ENCODE data around the gene WDR18. TPM values are rescaled to one million over a fixed set of nuclear protein-coding genes. Genes with fewer than 3 reads are reported as not detected.

Gene WDR18
- total RNA-seq, 2 experiments from 2014 or later: 51.5 to 53.0 TPM

DNA sequence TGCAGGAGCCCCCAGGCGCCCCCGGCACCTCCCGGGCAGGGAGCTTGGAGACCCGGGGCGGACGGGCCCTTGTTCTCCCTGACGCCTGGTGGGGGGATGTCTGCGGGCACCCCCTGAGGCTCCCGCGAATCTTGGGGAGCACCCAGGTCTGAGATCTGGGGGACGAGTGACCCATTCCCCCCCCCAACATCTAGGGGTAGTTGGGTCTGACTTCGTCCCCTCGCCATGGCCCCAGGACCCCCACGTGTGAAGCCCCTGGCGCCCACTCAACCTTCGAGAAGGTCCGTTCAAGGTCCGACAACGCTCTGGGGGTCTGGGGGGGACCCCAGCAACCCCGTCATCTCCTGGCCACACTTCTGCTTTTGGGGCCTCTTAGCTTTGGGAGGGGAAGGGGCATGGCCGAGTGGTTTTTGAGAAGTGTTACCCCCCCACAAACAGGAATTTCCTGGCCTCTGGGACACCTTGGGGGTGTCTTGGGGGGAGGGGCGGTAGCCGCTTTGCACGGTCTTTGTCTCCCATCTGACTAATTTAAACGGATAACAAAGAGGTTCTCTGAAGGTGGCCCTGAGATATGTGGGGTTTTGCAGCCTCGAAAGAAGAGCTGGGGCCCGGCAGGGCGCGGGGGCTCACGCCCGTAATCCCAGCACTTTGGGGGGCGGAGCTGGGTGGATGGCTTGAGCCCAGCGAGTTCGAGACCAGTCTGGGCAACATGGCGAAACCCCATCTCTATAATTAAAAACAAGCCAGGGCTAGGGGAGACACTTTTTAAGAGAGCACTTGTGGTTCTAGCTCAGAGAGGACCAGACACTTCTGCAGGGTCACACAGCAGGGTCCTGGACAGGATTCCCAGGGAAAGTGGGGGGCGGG, 42.9 kb downstream of the WDR18 start:
- ATAC-seq (peak; percentile 10), DNase-seq (peak; percentile 57)
- Mint-ChIP-seq H3K9me3 (ENCODE audit: insufficient read depth) (no peaks in the 10 kb centered on the region), H3K4me1 (ENCODE audit: low read depth) (peaks cover 25% of the 10 kb centered on the region), H3K27ac (peak overlapping the region; percentile 89), H3K27me3 (ENCODE audit: low read depth) (no peaks in the 10 kb centered on the region), H3K36me3 (ENCODE audit: low read depth) (peaks cover 32% of the 10 kb centered on the region), H3K4me3 (peak overlapping the region; percentile 98)
- ChIA-PET CTCF (interaction anchor here (0.9 to 2.1 kb wide), 10 partner anchors 10 to 217 kb away, joined by 3 to 8 read pairs (median 4); partner anchors contain the start of genes ABCA7 and ARHGAP45), POLR2A (interaction anchor here (0.7 to 3.9 kb wide), 14 partner anchors 10 to 243 kb away, joined by 3 to 33 read pairs (median 4); partner anchors contain the start of genes ABCA7, ARHGAP45, CIRBP and WDR18)

DNA sequence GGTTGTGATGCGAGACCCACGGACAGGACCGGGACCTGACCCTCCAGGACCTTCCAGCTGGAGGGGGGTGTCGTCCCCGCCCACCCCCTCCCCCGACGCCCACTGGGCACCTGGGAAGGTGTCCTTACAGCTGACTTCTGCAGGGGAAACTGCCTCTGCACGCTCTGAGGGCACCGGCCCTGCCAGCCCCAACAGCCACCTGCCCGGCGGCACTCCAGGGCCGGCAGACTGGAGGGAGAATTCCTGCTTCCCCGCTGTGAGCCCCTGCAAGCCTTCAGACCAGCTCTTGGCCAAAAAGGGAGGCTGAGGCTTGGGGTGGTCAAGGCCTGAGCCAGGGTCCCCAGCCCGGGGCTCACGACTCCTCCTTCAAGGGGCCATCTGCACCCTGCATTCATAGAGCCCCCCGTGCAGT, 43.5 kb downstream of the WDR18 start:
- peaks cover 28% of the 10 kb centered on the region for H3K4me1 Mint-ChIP-seq (ENCODE audit: low read depth)
- H3K9me3 Mint-ChIP-seq (ENCODE audit: insufficient read depth): no peaks in the 10 kb centered on the region
- peak overlapping the region; percentile 90 for H3K27ac Mint-ChIP-seq
- CTCF ChIA-PET: interaction anchor here (0.9 to 2.1 kb wide), 8 partner anchors 10 to 216 kb away, joined by 3 to 8 read pairs (median 4); partner anchors contain the start of gene ARHGAP45
- H3K36me3 Mint-ChIP-seq (ENCODE audit: low read depth): peaks cover 39% of the 10 kb centered on the region
- ATAC-seq (peak; percentile 24), DNase-seq (peak; percentile 50)
- H3K4me3 Mint-ChIP-seq: peak overlapping the region; percentile 98
- POLR2A ChIA-PET: interaction anchor here (0.5 to 3.9 kb wide), 15 partner anchors 9 to 242 kb away, joined by 3 to 33 read pairs (median 3); partner anchors contain the start of genes ARHGAP45, CIRBP and WDR18
- H3K27me3 Mint-ChIP-seq (ENCODE audit: low read depth): no peaks in the 10 kb centered on the region

DNA sequence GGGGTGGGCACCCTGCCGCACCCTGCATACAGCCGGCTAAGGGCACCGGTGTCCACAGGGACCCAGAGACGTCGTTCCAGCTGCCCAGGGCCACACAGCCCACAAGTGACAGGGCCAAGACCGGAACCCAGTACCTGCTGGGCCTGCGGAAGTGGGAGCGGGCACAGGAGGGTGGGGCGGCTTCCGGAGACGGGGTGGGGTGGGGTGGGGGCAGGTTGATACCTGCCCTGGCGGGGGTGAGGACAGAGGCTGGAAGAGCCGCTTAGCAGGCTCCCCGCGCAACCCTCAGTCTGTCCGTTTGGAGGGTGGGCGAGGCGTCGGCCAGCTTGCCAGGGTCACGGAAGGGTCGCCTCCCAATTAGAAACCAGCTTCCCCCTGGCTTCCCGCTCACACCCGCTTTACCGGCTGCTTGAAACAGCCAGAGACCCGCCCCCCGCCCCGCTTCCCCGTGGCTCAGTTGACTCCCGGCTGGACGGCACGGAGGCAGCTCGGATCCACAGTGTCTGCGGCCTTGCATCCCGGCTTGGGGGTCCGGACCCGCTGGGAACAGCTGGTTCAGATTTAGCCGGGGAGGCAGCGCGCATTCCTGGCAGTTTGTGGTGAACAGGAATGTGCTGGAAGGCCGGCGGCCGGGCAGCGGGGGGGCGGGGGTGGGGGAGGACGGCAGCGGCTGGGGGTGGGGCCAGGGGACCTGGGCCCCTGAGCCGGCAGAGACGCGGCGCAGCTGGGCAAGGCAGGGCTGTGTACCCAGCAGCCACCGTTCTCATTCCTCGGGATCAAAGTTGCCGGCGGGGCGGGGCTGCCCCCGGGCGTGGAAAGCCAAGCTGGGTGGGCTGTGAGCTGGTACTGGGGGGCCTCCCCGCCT, 44.1 kb downstream of the WDR18 start:
- DNase-seq (peak; percentile 80), ATAC-seq (peak; percentile 41)
- Mint-ChIP-seq H3K9me3 (ENCODE audit: insufficient read depth) (no peaks in the 10 kb centered on the region), H3K27ac (peak overlapping the region; percentile 90), H3K27me3 (ENCODE audit: low read depth) (no peaks in the 10 kb centered on the region), H3K4me3 (peak overlapping the region; percentile 98), H3K4me1 (ENCODE audit: low read depth) (peaks cover 33% of the 10 kb centered on the region), H3K36me3 (ENCODE audit: low read depth) (peaks cover 44% of the 10 kb centered on the region)
- POLR2A ChIA-PET: interaction anchor here (0.5 to 3.9 kb wide), 13 partner anchors 9 to 241 kb away, joined by 3 to 33 read pairs (median 3); partner anchors contain the start of genes ARHGAP45, CIRBP and WDR18
- CTCF ChIA-PET: interaction anchor here (1.0 to 1.5 kb wide), 8 partner anchors 9 to 165 kb away, joined by 3 to 6 read pairs (median 4); partner anchors contain the start of gene ARHGAP45

DNA sequence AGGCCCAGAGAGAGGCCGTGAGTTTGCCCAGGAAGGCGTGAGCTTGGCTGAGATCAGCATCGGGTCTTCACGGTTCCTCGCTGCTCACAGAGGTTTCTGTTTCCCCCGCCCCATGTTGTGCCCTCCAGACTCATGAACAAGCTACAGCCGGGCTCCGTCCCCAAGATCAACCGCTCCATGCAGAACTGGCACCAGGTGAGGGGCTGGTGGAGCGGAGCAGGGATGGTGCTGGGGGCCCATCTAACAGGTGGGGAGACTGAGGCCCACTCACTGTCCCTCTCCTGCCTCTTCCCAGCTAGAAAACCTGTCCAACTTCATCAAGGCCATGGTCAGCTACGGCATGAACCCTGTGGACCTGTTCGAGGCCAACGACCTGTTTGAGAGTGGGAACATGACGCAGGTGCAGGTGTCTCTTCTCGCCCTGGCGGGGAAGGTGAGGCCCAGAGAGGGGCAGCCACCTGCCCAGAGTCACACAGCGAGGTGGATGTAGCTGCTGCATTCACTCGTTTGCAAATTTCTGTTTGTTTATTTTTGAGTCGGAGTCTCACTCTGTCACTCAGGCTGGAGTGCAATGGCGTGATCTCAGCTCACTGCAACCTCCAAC, 48.2 kb downstream of the WDR18 start:
- Mint-ChIP-seq H3K36me3 (ENCODE audit: low read depth) (peaks cover 58% of the 10 kb centered on the region), H3K4me3 (no peak overlapping the region), H3K9me3 (ENCODE audit: insufficient read depth) (no peaks in the 10 kb centered on the region), H3K27me3 (ENCODE audit: low read depth) (no peaks in the 10 kb centered on the region), H3K27ac (no peak overlapping the region), H3K4me1 (ENCODE audit: low read depth) (peaks cover 55% of the 10 kb centered on the region)
- DNase-seq (no peak), ATAC-seq (no peak)
- CTCF ChIA-PET: interaction anchor here (0.8 to 1.1 kb wide), 2 partner anchors 32 to 234 kb away, joined by 3 to 5 read pairs; no protein-coding TSS in a partner anchor
- POLR2A ChIA-PET: interaction anchor here (1.2 kb wide), 2 partner anchors 11 to 54 kb away, joined by 3 to 7 read pairs; partner anchors contain the start of genes RNU6-2 and TMEM259

DNA sequence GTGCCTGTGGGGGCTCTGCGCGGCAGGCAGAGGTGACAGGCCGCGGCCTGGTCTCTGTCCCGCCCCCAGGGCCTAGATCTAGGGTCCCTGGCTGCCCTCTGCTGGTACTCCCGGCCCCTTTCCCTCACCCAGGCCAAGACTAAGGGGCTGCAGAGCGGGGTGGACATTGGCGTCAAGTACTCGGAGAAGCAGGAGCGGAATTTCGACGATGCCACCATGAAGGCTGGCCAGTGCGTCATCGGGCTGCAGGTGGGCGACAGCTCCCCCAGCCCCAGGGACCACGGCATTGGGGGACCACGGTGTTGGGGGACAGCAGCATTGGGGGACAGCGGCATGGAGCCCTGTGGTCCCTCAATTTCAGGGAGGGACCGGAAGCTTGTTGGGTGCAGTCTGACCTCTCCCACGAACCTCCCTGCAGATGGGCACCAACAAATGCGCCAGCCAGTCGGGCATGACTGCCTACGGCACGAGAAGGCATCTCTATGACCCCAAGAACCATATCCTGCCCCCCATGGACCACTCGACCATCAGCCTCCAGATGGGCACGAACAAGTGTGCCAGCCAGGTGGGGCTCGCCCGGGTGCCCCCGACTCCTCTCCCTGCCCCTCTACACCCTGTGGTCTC, 52.0 kb downstream of the WDR18 start:
- Mint-ChIP-seq H3K4me1 (ENCODE audit: low read depth) (peaks cover 66% of the 10 kb centered on the region), H3K27me3 (ENCODE audit: low read depth) (no peaks in the 10 kb centered on the region), H3K4me3 (no peak overlapping the region), H3K27ac (peak overlapping the region; percentile 72), H3K36me3 (ENCODE audit: low read depth) (peaks cover 55% of the 10 kb centered on the region), H3K9me3 (ENCODE audit: insufficient read depth) (no peaks in the 10 kb centered on the region)
- CTCF ChIA-PET: interaction anchor here (1.9 kb wide), 1 partner anchor 8 kb away, joined by 4 read pairs; no protein-coding TSS in a partner anchor
- ATAC-seq (no peak), DNase-seq (no peak)
- POLR2A ChIA-PET: interaction anchor here (1.2 to 3.3 kb wide), 3 partner anchors 9 to 49 kb away, joined by 3 to 33 read pairs (median 9); partner anchors contain the start of genes CNN2 and RNU6-2

DNA sequence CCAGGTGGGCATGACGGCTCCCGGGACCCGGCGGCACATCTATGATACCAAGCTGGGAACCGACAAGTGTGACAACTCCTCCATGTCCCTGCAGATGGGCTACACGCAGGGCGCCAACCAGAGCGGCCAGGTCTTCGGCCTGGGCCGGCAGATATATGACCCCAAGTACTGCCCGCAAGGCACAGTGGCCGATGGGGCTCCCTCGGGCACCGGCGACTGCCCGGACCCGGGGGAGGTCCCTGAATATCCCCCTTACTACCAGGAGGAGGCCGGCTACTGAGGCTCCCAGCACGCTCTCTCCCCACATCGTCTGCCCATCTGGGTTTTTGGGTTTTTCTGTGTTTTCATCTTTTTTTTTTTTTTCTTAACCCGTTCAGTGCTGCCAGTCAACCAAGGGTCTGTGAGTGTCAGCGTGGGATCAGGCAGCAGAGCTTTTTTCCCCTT, 53.5 kb downstream of the WDR18 start:
- Mint-ChIP-seq H3K27ac (peak overlapping the region; percentile 84), H3K9me3 (ENCODE audit: insufficient read depth) (no peaks in the 10 kb centered on the region), H3K4me1 (ENCODE audit: low read depth) (peaks cover 70% of the 10 kb centered on the region), H3K4me3 (peak overlapping the region; percentile 96), H3K27me3 (ENCODE audit: low read depth) (no peaks in the 10 kb centered on the region), H3K36me3 (ENCODE audit: low read depth) (peaks cover 47% of the 10 kb centered on the region)
- ATAC-seq (no peak), DNase-seq (peak; percentile 55)
- ChIA-PET POLR2A (interaction anchor here (1.3 to 3.7 kb wide), 5 partner anchors 10 to 50 kb away, joined by 4 to 33 read pairs (median 9); partner anchors contain the start of genes ARHGAP45, CNN2 and RNU6-2), CTCF (interaction anchor here (1.1 to 1.9 kb wide), 3 partner anchors 9 to 174 kb away, joined by 4 to 5 read pairs (median 4); no protein-coding TSS in a partner anchor)

DNA sequence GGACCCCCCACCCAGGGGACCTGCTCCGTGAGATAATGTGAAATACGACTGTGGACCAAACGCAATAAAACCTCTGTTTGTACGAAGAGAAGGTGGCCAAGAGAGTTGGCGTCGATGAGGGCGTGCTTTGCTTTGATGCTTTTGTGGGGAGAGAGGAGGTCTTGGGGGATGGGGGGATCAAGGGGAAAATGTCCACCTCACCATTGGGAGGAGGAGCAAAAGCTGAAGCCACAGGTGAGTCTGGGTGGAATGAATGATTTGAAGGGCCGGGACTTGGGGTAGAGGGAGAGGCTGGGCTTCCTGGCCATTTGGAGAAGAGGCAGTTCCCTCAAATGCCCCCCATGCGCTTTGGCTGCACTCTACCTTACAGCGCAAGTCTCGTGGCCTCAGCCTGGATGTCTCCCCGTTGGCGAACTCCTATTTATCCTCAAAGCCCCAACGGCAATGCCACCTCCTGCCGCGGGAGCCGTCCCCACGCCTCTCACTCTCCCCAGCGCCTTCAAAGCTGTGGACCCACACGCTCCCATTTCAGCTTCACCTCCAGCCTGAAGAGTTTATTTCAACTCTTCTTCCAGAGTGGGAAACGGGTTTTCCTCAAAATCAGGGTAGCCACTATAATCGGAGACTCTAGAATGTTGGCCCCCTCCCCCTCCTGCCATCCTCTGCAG, 55.0 kb downstream of the WDR18 start:
- ChIA-PET POLR2A (interaction anchor here (0.7 to 3.7 kb wide), 12 partner anchors 9 to 230 kb away, joined by 3 to 33 read pairs (median 4); partner anchors contain the start of genes ARHGAP45, CIRBP and CNN2), CTCF (interaction anchor here (0.8 to 3.2 kb wide), 7 partner anchors 8 to 175 kb away, joined by 3 to 33 read pairs (median 4); partner anchors contain the start of genes ARHGAP45 and CNN2)
- DNase-seq (no peak), ATAC-seq (no peak)
- Mint-ChIP-seq H3K4me1 (ENCODE audit: low read depth) (peaks cover 64% of the 10 kb centered on the region), H3K27ac (peak overlapping the region; percentile 84), H3K4me3 (peak overlapping the region; percentile 96), H3K36me3 (ENCODE audit: low read depth) (peaks cover 43% of the 10 kb centered on the region), H3K9me3 (ENCODE audit: insufficient read depth) (no peaks in the 10 kb centered on the region), H3K27me3 (ENCODE audit: low read depth) (no peaks in the 10 kb centered on the region)

DNA sequence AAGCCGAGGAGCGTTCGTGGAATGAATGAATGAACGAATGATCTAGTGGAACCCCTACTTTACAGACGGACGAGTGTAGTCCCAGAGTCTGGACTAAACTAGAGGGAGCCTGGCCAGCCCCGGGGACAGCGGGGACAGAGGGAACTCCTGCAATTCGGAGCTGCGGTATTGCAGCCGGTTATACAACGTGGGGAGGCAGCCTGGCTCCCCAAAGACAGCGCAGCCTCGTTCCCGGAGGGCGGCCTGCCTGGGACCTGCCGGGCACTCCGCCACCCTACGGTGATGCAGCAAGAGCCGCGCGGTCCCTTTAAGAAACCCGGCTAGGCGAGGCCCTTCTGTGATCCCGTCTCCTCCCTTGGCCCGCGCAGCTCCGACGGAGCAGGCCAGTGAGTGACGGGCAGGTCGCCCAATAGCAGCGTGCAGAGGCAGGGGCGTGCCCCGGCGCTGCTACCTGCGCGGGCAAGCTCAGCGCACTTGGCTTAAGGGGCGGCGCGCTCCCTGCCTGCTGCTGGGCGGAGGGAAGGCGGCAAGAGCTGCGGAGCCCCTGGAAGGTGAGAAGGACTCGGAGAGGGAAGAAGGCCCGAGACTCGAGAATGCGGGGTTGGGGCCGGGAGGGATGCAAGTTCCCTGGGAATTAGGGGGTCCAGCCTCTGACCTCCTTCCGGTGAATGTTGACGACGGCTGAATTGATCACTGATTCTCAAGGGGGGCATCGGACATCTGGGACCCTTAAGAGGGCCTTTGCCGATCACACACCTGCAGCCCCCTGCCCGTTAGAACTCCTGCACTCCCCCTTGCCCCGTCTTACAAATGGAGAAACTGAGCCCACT, 55.7 kb downstream of the WDR18 start, which contains the start of gene ABCA7:
TSS of gene ABCA7 (plus strand) at position 462 of the 830 bp plus-strand sequence. CDS start 1,255 bp downstream, outside the sequence.
- ChIA-PET CTCF (interaction anchor here (0.8 to 3.2 kb wide), 6 partner anchors 9 to 48 kb away, joined by 3 to 33 read pairs (median 4); partner anchors contain the start of genes ARHGAP45 and CNN2), POLR2A (interaction anchor here (0.5 to 3.7 kb wide), 11 partner anchors 9 to 230 kb away, joined by 3 to 27 read pairs (median 3); partner anchors contain the start of genes ARHGAP45, CIRBP and CNN2)
- Mint-ChIP-seq H3K4me1 (ENCODE audit: low read depth) (peaks cover 64% of the 10 kb centered on the region), H3K27ac (peak within 1 kb of the TSS; percentile 84), H3K36me3 (ENCODE audit: low read depth) (peaks cover 48% of the 10 kb centered on the region), H3K9me3 (ENCODE audit: insufficient read depth) (no peaks in the 10 kb centered on the region), H3K27me3 (ENCODE audit: low read depth) (no peaks in the 10 kb centered on the region), H3K4me3 (peak within 1 kb of the TSS; percentile 96)
- ATAC-seq (peak; percentile 94), DNase-seq (peak; percentile 99)
